Prostate gland (tissue), 2 donors: ENCODE results near the gene DENND6A.

Source experiments
- POLR2A ChIP-seq: fragments of 450-650 bp; IDR thresholded peaks from one replicate; pipeline ENCODE4 v1.6.1; 2016; ENCODE audit warnings: antibody characterized with exemption, mild to moderate bottlenecking
- TF ChIP-seq, protein P1 (sequence below), 4 experiments: fragments of 200-600 bp in 2 of 4; fragments of 450-650 bp in 2 of 4; sonication (generic) in 2 of 4; IDR thresholded peaks; 1 replicate in 3 of 4; 2 replicates in 1 of 4; pipeline ENCODE4 v1.5.1; 2016 to 2019; ENCODE audit warnings: antibody characterized with exemption in 4 of 4, mild to moderate bottlenecking in 2 of 4, moderate library complexity in 2 of 4

DNA sequence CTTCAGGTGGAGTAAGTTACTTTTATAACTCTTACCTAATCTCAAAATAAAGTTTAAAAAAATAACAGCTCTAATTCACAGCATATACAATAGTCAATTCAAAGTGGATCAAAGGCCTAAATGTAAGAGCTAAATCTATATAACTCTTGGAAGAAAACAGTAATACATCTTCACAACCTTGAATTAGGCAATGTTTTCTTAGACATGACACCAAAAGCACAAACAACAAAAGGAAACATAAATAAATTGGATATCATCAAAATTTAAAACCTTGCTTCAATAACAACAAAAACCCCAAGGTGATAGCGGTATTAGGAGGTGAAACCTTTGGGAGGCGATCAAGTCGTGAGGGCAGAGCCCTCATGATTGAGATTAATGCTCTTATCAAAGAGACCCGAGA, 12.8 kb downstream of the DENND6A start:
- TF ChIP-seq, protein P1, sequence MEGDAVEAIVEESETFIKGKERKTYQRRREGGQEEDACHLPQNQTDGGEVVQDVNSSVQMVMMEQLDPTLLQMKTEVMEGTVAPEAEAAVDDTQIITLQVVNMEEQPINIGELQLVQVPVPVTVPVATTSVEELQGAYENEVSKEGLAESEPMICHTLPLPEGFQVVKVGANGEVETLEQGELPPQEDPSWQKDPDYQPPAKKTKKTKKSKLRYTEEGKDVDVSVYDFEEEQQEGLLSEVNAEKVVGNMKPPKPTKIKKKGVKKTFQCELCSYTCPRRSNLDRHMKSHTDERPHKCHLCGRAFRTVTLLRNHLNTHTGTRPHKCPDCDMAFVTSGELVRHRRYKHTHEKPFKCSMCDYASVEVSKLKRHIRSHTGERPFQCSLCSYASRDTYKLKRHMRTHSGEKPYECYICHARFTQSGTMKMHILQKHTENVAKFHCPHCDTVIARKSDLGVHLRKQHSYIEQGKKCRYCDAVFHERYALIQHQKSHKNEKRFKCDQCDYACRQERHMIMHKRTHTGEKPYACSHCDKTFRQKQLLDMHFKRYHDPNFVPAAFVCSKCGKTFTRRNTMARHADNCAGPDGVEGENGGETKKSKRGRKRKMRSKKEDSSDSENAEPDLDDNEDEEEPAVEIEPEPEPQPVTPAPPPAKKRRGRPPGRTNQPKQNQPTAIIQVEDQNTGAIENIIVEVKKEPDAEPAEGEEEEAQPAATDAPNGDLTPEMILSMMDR (IDR thresholded peaks at IDR 0.05), result no peak
- no peak for TF ChIP-seq POLR2A
